Aorta (tissue), 5 donors: ENCODE results near the gene OPTN. TPM values are rescaled to one million over a fixed set of nuclear protein-coding genes. Genes with fewer than 3 reads are reported as not detected.

Experiments used
- ATAC-seq: fragments of 200-7000 bp; cut with Tn5 transposase; one replicate; pipeline ENCODE4 v1.9.1; 2022; ENCODE audit warnings: moderate library complexity; ENCODE audit not compliant: low FRiP score
- DNase-seq, 2 donors: peaks; one replicate each; pipeline ENCODE4 v3.0.0-alpha.2; 2020
- H3K27ac ChIP-seq, 2 donors: one replicate each; pipeline ENCODE4 v1.5.1; 2013; ENCODE audit warnings: low read length in 2 of 2, mild to moderate bottlenecking in 2 of 2, moderate library complexity in 2 of 2, control low read depth in 1 of 2, inconsistent platforms in 1 of 2, low read depth in 1 of 2
- H3K27me3 ChIP-seq, 2 donors: one replicate each; pipeline ENCODE4 v1.6.1; 2013; ENCODE audit warnings: control low read depth in 1 of 2, low read length in 1 of 2, mild to moderate bottlenecking in 1 of 2, moderate library complexity in 1 of 2; ENCODE audit not compliant: insufficient read depth in 2 of 2, control insufficient read depth in 1 of 2
- H3K36me3 ChIP-seq, 2 donors: one replicate each; pipeline ENCODE4 v1.6.1; 2013; ENCODE audit warnings: control low read depth in 1 of 2, low read length in 1 of 2, mild to moderate bottlenecking in 1 of 2; ENCODE audit not compliant: insufficient read depth in 2 of 2, control insufficient read depth in 1 of 2
- H3K4me1 ChIP-seq, 2 donors: one replicate each; pipeline ENCODE4 v1.6.1; 2013; ENCODE audit warnings: low read length in 2 of 2, control low read depth in 1 of 2, mild to moderate bottlenecking in 1 of 2, moderate library complexity in 1 of 2; ENCODE audit not compliant: insufficient read depth in 2 of 2, control insufficient read depth in 1 of 2
- H3K4me3 ChIP-seq, 2 donors: one replicate each; pipeline ENCODE4 v1.5.1; 2013; ENCODE audit warnings: low read length in 2 of 2, control low read depth in 1 of 2, mild to moderate bottlenecking in 1 of 2
- H3K9me3 ChIP-seq: one replicate; pipeline ENCODE4 v1.6.1; 2013; ENCODE audit warnings: mild to moderate bottlenecking, low read length; ENCODE audit not compliant: control insufficient read depth
- WGBS, 2 donors: extraction: QIAGEN DNeasy Blood & Tissue Kit; methylation state at CpG; one replicate each; pipeline ENCODE4 v1.1.7; 2013; 5-methylcytosine and 5-hydroxymethylcytosine counted together
- intact Hi-C, 2 donors: fragments of 100-400 bp; cut with DNase I; formaldehyde crosslinking; loops; one replicate each; pipeline versions ENCODE4 v1.14.2 to v1.15.0; 2022
- polyA plus RNA-seq, 2 donors: library from polyadenylated mRNA; stranded (reverse); fragments of 200-250 nt; gene quantifications; one replicate each; pipeline ENCODE4 v1.2.3, GENCODE V29; 2013
- total RNA-seq, 2 donors: library from RNA; stranded (reverse); fragmentation: NEBNext Ultra II Directional; extraction: Animal tissue kit (Norgen Biotek cat#: 25700); gene quantifications; one replicate each; pipeline ENCODE4 v1.2.1, GENCODE V29; 2021
- donor health status: healthy with polysubstance abuse.
- donor health status: Bipolar disorder and iron deficiency.
- donor health status: DM: no; HTN: no; CAD: no.
- donor health status: DM: no; HTN: no; CAD: no.
- donor health status: DM: yes; HTN: yes; CAD: no.

Gene OPTN
- total and polyA plus RNA-seq, 4 donors, result 87.4 to 115 (median 99.3) TPM

DNA sequence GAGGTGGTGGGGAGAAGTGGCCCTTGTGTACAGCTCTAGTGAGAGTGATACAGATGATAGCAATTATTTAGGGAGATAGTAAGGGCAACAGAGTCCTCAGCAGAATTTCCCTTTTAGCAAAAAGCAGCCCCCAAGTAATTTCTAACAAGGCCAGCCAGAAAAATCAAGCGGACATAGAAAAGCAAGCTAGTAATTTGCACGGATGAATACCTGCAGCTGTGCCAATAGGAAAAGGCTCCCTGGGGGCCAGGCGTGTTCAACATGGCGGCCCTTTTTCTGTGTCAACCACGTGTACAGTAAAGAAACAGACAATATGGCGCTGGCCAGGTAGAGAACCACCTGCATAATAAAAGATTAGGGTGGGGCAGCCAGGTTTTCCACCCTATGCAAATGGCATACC, 68.8 kb downstream of the OPTN start:
- 88 to 93% methylated on average over 6 of the region's 6 CpGs for WGBS, 2 donors

DNA sequence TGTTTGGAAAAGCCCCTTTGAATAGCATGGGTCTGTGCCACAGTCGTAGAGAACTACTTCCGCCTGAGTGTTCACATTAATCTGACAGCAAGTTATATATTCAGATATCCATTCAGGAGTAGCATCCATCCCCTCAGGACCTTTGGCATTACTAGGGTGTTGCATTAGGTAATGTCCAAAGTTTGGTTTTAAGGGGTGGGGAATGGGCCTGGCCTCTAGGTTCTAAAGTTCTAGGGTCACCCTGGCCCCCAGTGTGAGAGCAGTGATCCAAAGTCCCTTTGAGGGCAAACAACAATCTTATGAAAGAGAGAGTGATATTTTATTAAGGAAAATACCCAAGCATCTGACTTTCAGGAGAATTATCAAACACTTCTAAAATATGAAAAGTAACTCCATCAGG, 73.7 kb downstream of the OPTN start:
- Histone ChIP-seq H3K27me3 (no peaks in the 10 kb centered on the region), H3K27ac (no peak overlapping the region), H3K9me3 (no peaks in the 10 kb centered on the region), H3K36me3 (no peaks in the 10 kb centered on the region), H3K4me3 (no peak overlapping the region), H3K4me1 (no peaks in the 10 kb centered on the region)
- WGBS, 2 donors, result 98 to 99% methylated on average over 2 of the region's 2 CpGs
- ATAC-seq, result no peak
- intact Hi-C loops, result no loop called here
- DNase-seq, result no peak

More for the DNA sequence above, 68.8 kb downstream of the OPTN start:
- H3K27ac ChIP-seq, result no peak overlapping the region
- no peak overlapping the region for H3K4me3 ChIP-seq
- no peaks in the 10 kb centered on the region for H3K27me3 ChIP-seq
- intact Hi-C loops, result loop anchor here in 1 of 2 donors (10.0 kb wide), 1 partner anchor 106 kb away; no protein-coding TSS in a partner anchor
- DNase-seq, result no peak
- no peaks in the 10 kb centered on the region for H3K9me3 ChIP-seq
- ATAC-seq, result no peak
- no peaks in the 10 kb centered on the region for H3K36me3 ChIP-seq
- no peaks in the 10 kb centered on the region for H3K4me1 ChIP-seq

DNA sequence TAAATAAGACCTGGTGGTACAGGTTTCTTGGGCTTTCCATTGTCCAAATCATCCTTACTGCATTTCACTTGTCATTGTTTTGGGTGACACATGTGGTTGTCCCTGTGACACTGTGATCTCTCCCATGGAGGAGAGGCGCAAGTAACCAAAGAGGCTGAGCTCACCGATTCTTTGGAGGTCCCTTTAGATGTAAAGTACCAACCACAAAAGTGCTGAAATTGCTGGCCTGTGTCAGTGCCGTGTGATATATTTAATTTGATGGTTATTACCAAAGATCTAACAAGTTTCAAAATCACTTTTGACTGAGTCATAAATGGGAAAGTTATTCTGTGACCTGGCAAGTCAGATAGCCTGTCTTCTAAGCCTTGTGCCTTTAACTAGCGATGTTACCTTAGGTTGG, 80.8 kb downstream of the OPTN start:
- Histone ChIP-seq H3K4me3 (no peak overlapping the region), H3K27me3 (no peaks in the 10 kb centered on the region)
- WGBS, 2 donors, result 97 to 98% methylated on average over 4 of the region's 4 CpGs

DNA sequence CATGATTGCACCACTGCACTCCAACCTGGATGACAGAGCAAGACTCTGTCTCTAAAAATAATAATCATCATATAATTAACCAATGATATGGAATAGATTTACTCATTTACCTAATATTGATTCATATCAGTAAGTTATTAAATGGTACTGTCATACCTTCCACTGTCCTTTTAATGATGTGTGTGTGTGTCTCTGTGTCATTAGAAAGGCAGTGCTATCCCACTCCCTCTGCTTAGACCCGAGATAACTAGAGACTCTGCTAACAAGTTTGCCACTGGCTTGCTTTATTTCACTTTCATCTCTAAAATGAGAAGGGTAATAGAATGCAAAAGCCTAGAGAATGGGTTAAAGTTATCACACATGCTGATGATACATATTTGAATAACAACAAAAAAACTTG, 82.5 kb downstream of the OPTN start:
- H3K9me3 ChIP-seq, result no peaks in the 10 kb centered on the region
- 91 to 98% methylated on average over 1 of the region's 1 CpG for WGBS, 2 donors
- no peaks in the 10 kb centered on the region for H3K36me3 ChIP-seq
- ATAC-seq (no peak), DNase-seq (no peak)
- H3K4me1 ChIP-seq, result no peaks in the 10 kb centered on the region
- H3K27me3 ChIP-seq, result no peaks in the 10 kb centered on the region
- no peak overlapping the region for H3K27ac ChIP-seq
- no peak overlapping the region for H3K4me3 ChIP-seq
- intact Hi-C loops, result no loop called here

More for the DNA sequence above, 80.8 kb downstream of the OPTN start:
- no peak for ATAC-seq
- DNase-seq, result no peak
- Histone ChIP-seq H3K4me1 (no peaks in the 10 kb centered on the region), H3K27ac (no peak overlapping the region), H3K36me3 (no peaks in the 10 kb centered on the region), H3K9me3 (no peaks in the 10 kb centered on the region)
- intact Hi-C loops, result no loop called here

DNA sequence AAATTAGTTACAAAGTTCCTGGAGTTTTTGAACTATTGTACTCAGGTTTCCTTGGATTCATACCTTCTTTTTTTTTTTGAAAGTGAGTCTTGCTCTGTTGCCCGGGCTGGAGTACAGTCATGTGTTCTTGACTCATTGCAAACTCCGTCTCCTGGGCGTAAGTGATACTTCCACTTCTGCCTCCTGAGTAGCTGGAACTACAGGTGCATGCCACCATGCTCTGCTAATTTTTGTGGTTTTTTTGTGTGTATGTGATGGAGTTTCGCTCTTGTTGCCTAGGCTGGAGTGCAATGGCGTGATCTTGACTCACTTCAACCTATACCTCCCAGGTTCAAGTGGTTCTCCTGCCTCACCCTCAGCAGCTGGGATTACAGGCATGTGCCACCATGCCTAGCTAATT, 83.7 kb downstream of the OPTN start:
- no peak for ATAC-seq
- 77% methylated on average over 5 of the region's 5 CpGs for WGBS, 2 donors
- Histone ChIP-seq H3K27ac (no peak overlapping the region), H3K4me1 (no peaks in the 10 kb centered on the region), H3K4me3 (no peak overlapping the region), H3K9me3 (no peaks in the 10 kb centered on the region), H3K27me3 (no peaks in the 10 kb centered on the region), H3K36me3 (no peaks in the 10 kb centered on the region)
- intact Hi-C loops, result no loop called here
- no peak for DNase-seq

DNA sequence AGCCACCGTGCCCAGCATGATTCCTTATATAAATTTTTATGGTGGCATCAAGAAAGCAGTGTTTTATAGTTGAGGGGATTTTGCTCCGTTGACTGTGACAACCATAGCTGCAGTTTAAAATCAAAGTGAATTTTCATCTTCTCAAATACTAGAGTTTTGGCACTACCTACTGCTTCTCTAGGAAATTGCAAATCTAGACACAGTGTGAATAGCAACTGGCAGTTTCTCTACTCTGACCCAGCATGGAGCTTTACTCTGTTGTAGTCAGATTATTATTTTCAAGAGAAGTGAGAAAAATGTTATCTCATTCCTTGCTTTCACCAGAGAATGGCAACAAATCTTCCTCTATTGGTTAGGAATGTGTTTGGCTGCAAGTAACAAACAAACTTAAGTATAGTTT, 84.3 kb downstream of the OPTN start:
- 59 to 80% methylated on average over 2 of the region's 2 CpGs for WGBS, 2 donors
- Histone ChIP-seq H3K27me3 (no peaks in the 10 kb centered on the region), H3K36me3 (no peaks in the 10 kb centered on the region), H3K27ac (no peak overlapping the region), H3K4me1 (no peaks in the 10 kb centered on the region), H3K4me3 (no peak overlapping the region), H3K9me3 (no peaks in the 10 kb centered on the region)
- DNase-seq, result no peak
- intact Hi-C loops, result no loop called here
- ATAC-seq, result no peak

DNA sequence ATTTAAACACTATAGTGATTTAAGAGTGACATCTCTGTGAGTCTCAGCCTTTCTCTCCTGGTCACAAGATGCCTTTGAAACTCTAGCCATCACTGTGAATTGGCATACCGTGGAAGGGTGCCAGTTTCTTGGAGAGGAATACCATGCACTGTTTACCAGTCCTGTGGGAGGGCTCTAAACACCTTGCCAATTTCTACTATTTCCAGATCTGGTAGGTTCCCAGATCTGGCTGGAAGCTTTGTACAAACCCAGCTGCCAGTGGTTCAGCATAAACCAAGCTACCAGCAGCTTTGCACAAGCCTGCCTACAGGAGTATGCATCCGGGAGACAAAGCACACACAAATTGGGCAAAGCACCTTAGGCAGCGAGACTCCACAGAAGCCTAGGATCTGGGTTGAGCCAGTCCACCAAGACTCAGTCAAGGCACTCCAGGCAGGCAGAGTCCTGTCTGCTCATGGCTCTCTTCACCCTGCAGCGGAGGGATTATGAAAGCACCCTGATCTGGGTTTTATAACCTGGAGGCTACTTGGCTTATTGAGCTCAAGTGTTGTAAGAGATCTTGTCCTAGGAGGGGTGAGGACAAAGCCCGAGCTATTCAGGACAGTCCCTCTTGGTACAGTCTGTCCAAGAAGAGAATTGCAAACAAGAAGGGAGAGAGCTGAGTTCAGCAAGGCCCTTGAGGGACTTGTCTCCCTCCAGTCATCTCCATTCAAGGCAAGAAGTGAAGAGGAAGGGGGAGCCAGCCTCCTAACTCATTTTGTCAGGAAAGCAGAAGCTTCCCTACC, 85.0 kb downstream of the OPTN start:
- no peak overlapping the region for H3K27ac ChIP-seq
- DNase-seq (no peak), ATAC-seq (no peak)
- H3K4me3 ChIP-seq, result no peak overlapping the region
- intact Hi-C loops, result no loop called here
- no peaks in the 10 kb centered on the region for H3K9me3 ChIP-seq
- H3K27me3 ChIP-seq, result no peaks in the 10 kb centered on the region
- 63 to 64% methylated on average over 5 of the region's 5 CpGs for WGBS, 2 donors
- no peaks in the 10 kb centered on the region for H3K36me3 ChIP-seq
- no peaks in the 10 kb centered on the region for H3K4me1 ChIP-seq

DNA sequence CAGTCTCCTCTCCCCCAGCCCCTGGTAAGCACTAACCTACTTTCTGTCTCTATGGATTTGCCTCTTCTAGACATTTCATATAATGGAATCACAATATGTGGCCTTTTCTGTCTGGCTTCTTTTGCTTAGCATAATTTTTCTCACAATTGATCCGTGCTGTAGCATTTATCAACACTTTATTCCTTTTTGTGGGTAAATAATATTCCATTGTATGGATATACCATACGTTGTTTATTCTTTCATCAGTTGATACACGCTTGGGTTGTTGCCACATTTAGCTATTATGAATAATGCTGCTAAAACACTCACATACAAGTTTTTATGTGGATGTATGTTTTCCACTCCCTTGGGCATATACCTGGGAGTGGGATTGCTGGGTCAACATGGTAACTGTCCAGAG, 87.2 kb downstream of the OPTN start:
- no peaks in the 10 kb centered on the region for H3K36me3 ChIP-seq
- intact Hi-C loops, result no loop called here
- H3K27me3 ChIP-seq, result no peaks in the 10 kb centered on the region
- no peaks in the 10 kb centered on the region for H3K9me3 ChIP-seq
- 98 to 100% methylated on average over 3 of the region's 3 CpGs for WGBS, 2 donors
- no peak overlapping the region for H3K27ac ChIP-seq
- no peak for DNase-seq
- no peaks in the 10 kb centered on the region for H3K4me1 ChIP-seq
- ATAC-seq, result no peak
- no peak overlapping the region for H3K4me3 ChIP-seq
